GM19238 (cell line): Measurements from ENCODE around the gene SND1.
"Not testable (repeated sequence)": the region's sequence is repeated elsewhere in the genome, so short reads cannot be mapped to it uniquely, and the experiment has no call there.

ENCODE experiments used
- DNase-seq: peaks from one replicate; pipeline ENCODE4 v3.0.0; 2011; ENCODE audit warnings: low spot score; ENCODE audit not compliant: insufficient read length

SND1 gene

DNA sequence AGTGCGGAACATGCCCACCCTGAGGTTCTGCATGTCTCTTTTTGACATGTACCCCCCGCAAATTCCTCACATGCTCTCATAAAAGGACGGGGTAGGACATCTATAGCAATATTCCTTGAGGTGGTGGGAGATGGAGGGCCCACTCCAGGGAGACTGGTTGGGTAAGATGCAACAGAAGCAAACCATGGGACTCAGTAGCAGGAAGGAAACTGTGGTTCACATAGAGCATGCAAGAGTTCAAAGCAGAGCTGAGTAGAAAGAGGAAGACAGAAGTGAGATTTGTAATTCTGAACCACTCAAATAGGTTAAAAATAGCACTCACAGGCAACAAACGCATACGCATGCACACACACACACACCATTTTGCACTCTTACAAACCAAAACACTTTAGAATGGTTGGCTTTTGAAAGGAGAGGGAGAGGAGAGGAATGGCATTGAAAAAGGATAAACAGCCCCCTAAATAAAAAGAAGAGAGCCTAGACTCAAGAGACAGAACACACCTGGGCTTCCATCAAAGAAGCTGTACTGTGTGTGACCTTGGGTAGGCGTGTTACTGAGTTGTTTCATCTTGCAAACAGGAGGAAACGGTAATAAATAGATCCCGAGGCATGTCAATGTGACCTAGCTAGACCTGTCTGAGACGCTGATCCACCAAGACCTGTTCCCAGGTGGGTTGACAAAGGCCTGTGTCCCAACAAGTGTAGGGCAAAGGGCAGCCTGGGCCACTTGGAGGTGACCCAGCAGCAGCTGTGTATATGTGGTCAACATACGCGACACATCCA, 456.8 kb downstream of the SND1 start:
- DNase-seq = peak; percentile 58

- not testable (repeated sequence) for DNase-seq
Observed at GRCh38 chr7:128109424-128109969, 457.5 kb downstream of the SND1 start.

GRCh38 chr7:128110641-128111364, 458.8 kb downstream of the SND1 start:
- DNase-seq = no peak

GRCh38 chr7:128112018-128112780, 460.2 kb downstream of the SND1 start:
- DNase-seq = no peak

- DNase-seq = no peak
Observed at GRCh38 chr7:128112781-128113221, 460.8 kb downstream of the SND1 start.

GRCh38 chr7:128113839-128114238, 461.8 kb downstream of the SND1 start:
- no peak for DNase-seq

GRCh38 chr7:128114806-128115205, 462.8 kb downstream of the SND1 start:
- no peak for DNase-seq

- DNase-seq = no peak
Observed at GRCh38 chr7:128115336-128115820, 463.4 kb downstream of the SND1 start.

DNA sequence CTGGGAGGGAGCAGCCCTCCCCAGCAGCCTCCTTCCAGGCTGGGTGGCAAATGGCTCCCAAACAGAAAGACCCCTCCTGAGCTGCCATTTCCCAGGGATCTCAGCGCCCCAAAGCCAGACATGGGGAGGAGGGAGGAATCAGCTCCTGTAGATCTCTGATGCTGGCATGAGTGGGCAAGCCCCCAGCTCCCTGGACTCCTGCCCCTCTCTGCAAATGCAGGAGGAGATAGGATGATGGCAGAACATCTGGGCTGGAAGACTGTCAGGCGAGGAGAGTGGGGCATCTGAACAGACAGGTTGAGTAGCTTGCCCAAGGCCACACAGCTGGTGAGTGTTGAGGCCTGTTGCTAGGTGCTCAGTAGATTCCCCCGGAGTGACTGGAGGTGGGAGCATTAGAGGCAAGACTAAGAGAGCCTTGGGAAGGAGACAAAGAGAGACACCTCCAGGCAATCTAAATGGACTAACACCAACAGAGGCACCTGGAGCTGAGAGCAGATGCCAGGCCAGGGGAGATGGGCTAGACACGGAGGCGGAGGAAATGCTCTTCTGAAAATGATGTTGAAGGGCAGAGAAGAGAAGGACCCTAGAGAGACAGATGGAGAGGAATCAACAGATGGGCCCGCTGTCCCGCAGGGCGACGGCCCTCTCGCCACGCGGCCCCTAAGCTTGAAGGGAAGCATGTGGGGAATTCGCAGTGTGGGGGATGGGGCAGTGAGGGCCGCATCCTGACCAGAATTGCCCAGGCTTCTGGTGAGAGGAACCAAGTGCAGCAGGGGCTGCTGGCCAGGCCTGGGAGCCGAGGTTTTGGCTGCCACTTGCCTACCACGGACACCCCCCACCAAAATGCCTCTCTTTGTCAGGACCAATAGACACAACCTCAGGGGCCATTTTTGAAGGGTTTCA, 464.1 kb downstream of the SND1 start:
- no peak for DNase-seq

- DNase-seq = no peak
Observed at GRCh38 chr7:128116740-128117139, 464.7 kb downstream of the SND1 start.

- no peak for DNase-seq
Observed at GRCh38 chr7:128117691-128118090, 465.7 kb downstream of the SND1 start.

DNA sequence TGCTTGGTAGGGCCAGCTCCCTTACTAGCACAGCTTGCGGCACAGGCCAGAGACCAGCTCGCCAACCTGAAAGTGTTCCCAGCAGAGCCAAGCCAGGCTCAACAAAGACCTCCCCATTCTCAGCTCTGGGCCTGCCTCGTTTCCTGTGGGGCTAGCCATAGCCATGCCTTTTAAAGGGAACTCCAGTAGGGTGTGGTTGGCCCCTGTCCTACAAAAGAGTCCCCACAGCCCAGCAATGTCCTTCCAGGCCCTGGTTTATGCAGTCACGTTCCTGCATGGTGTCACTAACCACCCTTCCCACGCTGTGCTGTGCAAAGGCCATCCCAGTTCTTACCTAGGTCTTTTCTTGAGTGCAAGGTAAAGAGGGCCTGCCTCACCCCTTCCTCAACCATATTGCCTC, 467.0 kb downstream of the SND1 start:
- DNase-seq = no peak

DNA sequence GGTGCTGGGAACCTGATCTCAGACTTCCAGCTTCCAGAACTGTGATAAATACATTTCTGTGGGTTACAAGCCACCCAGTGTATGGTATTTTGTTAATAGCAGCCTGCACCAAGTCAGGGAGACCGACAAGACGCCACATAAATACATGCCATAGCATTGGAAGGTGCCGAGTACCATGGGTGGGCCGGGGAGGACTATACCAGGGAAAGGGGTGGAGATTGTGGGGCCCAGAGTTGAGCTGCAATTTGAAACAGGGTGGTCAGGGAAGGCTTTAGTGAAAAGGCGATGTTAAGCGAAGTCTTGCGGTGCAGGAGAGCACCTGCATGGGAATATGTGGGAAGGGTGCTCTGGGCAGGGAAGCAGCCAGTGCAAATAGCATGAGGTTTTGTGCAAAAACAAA, 468.1 kb downstream of the SND1 start:
- DNase-seq = no peak

DNA sequence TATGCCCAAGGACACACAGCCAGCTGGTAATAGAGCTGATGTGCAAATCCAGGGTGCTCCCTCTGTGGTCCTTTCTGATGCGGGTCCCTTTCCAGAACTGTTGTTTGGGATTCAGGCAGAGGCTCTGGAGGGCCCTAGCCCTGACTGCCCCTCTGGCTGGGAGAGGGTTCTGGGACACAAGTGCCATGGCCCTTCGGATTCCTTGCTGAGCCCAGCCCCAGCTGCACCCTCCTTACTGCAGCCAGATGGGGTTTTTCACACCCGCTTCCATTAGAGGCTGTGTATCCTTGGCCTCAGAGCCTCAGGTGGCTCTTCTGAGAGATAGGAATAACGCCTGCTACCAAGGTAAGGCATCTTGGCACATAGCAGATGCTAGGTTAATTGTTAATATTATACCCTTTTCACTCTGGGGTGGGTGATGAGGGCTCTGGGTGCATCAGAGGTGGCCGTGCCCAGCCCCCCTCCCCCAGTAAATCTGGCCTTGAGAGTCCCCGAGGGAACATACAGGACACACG, 469.0 kb downstream of the SND1 start:
- no peak for DNase-seq

GRCh38 chr7:128121711-128122530, 469.9 kb downstream of the SND1 start:
- no peak for DNase-seq

- DNase-seq = no peak
Observed at GRCh38 chr7:128122576-128123290, 470.7 kb downstream of the SND1 start.

GRCh38 chr7:128123291-128124037, 471.5 kb downstream of the SND1 start:
- DNase-seq = no peak

DNA sequence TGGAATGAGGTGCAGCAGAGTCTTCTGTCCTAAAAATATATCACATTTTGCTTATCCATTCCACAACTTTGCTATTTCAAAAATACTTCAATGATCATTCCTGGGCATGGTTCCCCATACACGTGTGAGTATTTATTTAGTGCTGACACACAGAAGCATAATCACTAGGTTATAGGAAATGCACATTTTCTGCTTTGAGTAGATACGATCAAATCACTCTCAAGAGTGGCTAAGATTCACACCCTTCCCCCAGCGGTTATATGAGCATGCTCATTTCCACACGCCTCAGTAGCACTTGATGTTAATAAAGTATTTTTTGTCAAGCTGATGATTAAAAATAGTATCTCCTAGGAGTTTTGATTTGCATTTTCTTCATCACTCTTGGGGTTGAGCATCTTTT, 472.8 kb downstream of the SND1 start:
- DNase-seq = no peak
